SW 1271 (cell line): ENCODE results near the gene EGLN1.
"Not testable (repeated sequence)": the region's sequence is repeated elsewhere in the genome, so short reads cannot be mapped to it uniquely, and the experiment has no call there.

Source experiments
- DNase-seq, 2 experiments: peaks; one replicate each; lab custom pipeline; 2025; lab: John Stamatoyannopoulos, UW

The EGLN1 gene

GRCh38 chr1:231362325-231362724, 59.8 kb downstream of the EGLN1 start:
- DNase-seq, result no peak

- DNase-seq, result no peak
These were observed 63.0 kb downstream of the EGLN1 start for GRCh38 chr1:231359113-231359512.

- peak; percentile 6 to 73 for DNase-seq
These were observed 64.2 kb downstream of the EGLN1 start for GRCh38 chr1:231357831-231358354.

- no peak for DNase-seq
These were observed 64.8 kb downstream of the EGLN1 start for GRCh38 chr1:231357187-231357772.

GRCh38 chr1:231355171-231355570, 66.9 kb downstream of the EGLN1 start:
- no peak for DNase-seq

GRCh38 chr1:231354330-231355020, 67.6 kb downstream of the EGLN1 start:
- no peak for DNase-seq

GRCh38 chr1:231353086-231353485, 69.0 kb downstream of the EGLN1 start:
- no peak for DNase-seq

GRCh38 chr1:231351816-231352215, 70.3 kb downstream of the EGLN1 start:
- DNase-seq, result no peak

- DNase-seq, result not testable (repeated sequence)
These were observed 73.2 kb downstream of the EGLN1 start for GRCh38 chr1:231348856-231349255.

- no peak for DNase-seq
These were observed 73.6 kb downstream of the EGLN1 start for GRCh38 chr1:231348442-231348841.

GRCh38 chr1:231347961-231348360, 74.1 kb downstream of the EGLN1 start:
- no peak for DNase-seq

GRCh38 chr1:231340328-231341013, 81.6 kb downstream of the EGLN1 start:
- DNase-seq, result no peak

GRCh38 chr1:231338270-231339128, 83.6 kb downstream of the EGLN1 start, which contains the start of gene SPRTN:
TSS of gene SPRTN (plus strand) at chr1:231338293. CDS start at chr1:231338384, 91 bp downstream.
- no peak for DNase-seq

- peak; percentile 85 to 91 for DNase-seq
These were observed 84.4 kb downstream of the EGLN1 start, which contains the start of gene EXOC8 for GRCh38 chr1:231337472-231338269. TSS of gene EXOC8 (minus strand) at chr1:231337852. CDS start at chr1:231337745, 107 bp downstream.

GRCh38 chr1:231337043-231337471, 85.0 kb downstream of the EGLN1 start:
- no peak for DNase-seq

GRCh38 chr1:231335663-231336602, 86.2 kb downstream of the EGLN1 start:
- no peak for DNase-seq

GRCh38 chr1:231334952-231335351, 87.1 kb downstream of the EGLN1 start:
- no peak for DNase-seq

- DNase-seq, result no peak
These were observed 87.9 kb downstream of the EGLN1 start for GRCh38 chr1:231334079-231334666.

- DNase-seq, result no peak
These were observed 89.3 kb downstream of the EGLN1 start for GRCh38 chr1:231332761-231333160.
